ENCODE results near the gene NCF1.
"Not testable (repeated sequence)": the region's sequence is repeated elsewhere in the genome, so short reads cannot be mapped to it uniquely, and the experiment has no call there.

Gene NCF1

DNA sequence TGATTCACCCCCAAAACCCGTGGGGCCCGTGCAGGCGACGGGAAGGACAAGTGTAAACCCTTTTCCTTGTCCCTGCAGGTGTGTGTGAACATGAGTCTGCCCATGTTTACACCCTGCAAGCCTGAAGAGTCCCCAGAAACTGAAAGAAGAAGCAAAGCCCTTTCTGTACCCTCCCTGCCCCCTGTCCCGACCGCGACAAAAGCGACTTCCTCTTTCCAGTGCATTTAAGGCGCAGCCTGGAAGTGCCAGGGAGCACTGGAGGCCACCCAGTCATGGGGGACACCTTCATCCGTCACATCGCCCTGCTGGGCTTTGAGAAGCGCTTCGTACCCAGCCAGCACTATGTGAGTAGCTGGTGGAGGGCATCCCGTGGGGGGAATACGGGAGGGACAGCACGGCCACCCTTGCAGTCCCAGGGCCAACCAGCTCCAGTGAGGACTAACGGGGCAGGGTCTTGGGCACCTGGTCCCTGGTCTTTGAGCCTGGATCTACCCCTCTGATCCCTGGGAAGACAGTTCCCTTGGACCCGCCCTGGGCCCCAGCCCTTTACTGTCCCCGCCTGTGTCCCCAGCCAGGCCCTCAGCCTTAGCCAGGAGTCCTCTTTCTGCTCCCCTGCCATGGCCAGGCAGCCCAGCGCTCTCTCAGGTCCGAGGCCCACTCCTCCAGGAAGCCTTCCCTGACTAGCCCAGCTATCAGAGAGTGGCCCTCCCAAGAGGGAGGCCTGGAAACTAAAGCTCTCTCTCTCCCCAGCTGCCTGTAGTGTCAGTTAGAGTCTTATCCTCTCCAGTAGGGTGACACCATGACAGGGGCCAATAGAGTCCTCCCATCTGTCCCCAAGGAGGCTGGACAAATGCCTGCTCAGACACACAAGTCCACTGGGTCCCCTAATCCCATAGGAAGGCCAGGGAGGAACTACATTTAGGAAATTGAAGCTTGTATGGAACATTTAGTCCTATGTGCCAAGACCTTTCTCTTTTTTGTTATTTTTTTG lies at the start of gene NCF1:
TSS of gene NCF1 (plus strand) at position 252 of the 991 bp plus-strand sequence. CDS start at position 273, 21 bp downstream.
- DNase-seq (ENCODE audit: low read depth) = not testable (repeated sequence)

DNA sequence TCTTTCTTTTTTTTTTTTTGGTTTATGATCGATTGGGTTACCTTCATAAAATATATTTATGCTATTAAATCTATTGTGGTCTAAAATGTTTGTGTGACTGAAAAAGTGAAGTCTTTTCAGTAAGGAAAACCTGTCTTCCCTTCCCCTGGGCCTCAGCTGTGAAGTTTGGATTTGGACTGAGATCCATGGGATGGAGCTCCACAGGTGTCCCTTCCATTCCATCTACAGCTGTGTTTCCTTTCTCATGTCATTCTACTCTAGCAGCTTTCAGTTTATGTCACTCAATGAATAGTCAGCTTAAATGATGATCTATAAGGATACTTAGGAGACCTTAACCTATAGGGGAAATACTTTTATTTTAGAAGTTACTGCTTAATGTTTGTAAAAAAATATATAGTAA lies 48.0 kb upstream of the NCF1 start:
- DNase-seq (ENCODE audit: low read depth) = no peak

DNA sequence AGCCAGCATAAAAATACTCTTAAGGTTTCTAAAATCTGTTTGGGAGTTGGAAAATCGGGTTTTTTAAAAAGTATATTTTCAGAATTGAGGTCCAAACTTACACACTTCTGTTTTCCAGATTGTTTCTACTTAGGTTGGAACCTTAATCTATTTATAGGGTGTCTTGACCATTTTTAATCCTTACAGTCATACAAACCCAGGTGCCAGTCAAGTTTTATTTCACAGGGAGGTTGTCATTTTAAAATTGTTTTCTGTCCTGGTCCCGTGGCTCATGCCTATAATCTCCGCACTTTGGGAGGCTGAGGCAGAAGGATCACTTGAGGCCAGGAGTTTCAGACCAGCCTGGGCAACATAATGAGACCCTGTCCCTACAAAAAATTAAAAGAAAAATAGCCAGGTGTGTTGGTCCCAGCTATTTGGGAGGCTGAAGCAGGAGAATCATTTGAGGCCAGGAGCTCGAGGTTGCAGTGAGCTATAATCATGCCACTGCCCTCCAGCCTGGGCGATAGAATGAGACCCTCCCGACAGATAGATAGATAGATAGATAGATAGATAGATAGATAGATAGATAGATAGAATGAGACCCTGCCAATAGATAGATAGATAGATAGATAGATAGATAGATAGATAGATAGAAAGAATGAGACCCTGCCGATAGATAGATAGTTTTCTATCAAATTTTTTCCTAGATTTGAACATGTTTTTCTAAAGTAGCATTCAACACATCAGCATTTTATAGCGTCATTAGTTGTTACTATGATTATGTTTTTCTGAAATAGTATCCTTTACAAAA lies 47.3 kb upstream of the NCF1 start:
- DNase-seq (ENCODE audit: low read depth) = no peak

DNA sequence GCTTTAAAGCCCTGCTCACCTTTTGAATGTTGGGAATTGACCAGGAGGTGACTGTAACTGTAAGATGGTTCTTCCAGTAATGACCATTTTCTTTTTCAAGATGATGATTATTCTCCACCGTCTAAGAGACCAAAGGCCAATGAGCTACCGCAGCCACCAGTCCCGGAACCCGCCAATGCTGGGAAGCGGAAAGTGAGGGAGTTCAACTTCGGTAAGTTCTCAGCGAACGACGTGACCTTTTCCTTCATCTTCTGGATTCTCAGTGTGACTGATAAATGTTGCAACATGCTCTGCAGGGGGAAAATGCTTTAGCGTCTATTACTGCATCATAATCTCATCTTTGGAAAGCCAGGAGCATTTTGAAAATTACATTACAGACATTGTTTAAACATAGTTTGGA lies 45.1 kb upstream of the NCF1 start:
- DNase-seq (ENCODE audit: low read depth) = not testable (repeated sequence)

DNA sequence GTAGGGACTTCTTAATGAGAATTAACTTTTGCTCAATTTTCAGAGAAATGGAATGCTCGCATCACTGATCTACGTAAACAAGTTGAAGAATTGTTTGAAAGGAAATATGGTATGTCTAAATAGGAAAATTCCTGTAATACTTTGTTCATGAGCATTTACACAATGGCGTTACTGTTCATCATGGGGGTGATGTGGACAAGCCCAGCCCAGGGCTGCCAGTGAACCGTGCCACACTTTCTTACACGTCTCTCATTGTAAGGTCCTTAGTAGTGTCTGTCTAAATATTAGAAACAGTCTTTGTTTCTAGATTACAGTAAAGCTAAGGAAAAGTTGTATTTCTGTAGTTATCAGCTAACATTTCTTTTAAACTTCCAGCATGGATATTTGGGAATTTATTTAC lies 43.6 kb upstream of the NCF1 start:
- DNase-seq (ENCODE audit: low read depth) = not testable (repeated sequence)

DNA sequence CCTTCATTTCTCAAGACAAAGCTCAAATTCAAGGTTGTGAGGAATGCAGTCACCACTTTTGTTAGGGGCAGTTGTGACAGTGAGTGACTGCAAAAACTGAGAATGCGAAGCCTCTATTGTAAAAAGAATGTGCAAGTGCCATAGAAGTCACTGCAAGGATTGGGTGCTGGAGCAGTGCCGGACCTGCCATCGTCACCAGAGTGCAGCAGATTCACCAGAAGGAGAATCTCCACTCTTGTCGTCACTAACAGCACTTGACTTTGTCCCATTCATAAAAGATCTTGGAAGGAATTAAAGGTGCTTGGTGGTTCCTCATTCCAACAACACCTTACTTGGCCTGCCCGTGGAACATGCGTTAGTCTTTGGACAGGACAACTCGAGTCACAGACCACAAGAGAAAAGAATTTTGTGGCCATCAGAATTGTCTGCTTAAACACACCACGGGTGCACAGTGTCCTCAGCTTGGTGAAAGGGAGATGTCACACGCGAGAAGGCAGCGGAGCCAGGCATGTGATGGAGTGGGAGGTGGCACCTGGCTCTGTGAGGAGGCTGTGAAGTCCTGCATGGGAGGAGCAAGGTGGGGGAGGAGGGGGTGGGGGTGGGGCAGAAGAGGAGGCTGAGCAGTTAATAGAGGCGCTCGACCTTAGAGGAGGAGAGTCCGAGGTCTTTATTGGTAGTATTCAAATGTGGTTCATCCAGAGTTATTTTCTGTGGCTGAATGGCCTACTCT lies 33.7 kb upstream of the NCF1 start:
- not testable (repeated sequence) for DNase-seq (ENCODE audit: low read depth)

DNA sequence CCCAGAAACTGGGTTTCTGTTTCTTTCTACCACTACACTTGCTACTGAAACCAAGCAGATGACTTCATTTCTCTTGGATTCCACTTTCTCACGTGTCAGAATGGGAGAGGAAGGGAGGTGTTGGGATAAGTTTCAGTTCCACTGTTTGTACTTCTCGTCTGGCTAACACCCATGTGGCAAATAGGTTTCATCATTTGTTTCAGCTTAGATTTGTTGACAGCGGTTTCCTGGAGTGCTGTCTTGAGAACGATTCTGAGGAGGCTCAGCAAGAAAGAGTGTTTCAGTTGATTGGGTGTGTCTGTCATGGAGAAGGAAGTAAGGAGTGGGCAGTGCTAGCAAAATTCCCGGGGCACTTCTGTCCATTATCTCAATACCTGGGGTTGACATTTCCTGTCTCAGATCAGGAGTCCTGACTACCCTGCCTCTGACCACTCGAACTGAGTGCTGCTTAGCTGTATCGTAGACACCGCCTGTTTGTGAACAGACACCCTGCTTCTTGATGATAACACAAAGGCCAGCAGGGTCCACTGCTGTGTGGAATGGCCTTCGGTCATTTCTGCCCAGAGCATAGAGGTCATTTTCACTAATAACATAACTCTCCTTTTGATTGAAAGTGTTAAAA lies 29.8 kb upstream of the NCF1 start:
- DNase-seq (ENCODE audit: low read depth) = not testable (repeated sequence)

DNA sequence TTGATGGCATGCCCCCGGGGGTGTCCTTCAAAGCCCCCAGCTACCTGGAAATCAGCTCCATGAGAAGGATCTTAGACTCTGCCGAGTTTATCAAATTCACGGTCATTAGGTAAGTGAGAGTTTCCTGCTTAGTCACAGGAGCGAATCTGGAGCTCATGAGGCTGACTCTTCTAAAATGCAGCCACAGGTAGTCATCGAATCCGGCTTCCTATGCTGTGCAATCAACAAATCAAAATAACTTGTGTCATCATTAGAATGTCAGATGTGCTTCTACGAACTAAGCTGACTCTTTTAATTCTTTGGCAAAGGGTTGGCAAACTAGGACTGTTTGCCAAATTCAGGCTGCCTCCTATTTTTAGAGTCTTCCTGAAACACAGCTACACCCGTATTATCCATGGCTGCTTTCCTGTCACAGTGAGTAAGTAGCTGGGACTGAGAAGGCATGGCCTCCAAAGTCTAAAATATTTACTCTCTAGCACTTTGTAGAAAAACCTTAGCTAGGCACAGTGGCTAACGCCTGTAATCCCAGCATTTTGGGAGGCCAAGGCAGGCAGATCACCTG lies 19.8 kb upstream of the NCF1 start:
- DNase-seq (ENCODE audit: low read depth) = not testable (repeated sequence)

GRCh38 chr7:74756673-74757072 lies 17.1 kb upstream of the NCF1 start:
- DNase-seq (ENCODE audit: low read depth) = not testable (repeated sequence)

DNA sequence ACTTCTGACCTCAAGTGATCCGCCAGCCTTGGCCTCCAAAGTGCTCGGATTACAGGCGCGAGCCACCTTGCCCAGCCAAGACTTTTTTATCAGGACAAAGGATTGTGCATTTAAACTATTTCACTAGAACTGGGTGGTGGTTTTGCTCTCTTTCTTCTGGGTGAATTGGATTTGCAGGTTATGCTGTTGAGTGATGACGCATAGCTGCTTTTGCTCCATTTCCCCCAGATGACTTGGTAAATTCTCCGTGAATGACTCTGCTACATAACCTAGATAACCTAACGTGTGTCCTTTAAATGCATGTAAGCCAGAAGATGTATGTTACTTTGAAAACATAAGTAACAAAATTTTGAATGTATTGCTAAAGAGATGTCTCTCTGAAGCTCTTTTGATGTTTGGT lies 15.5 kb upstream of the NCF1 start:
- not testable (repeated sequence) for DNase-seq (ENCODE audit: low read depth)

GRCh38 chr7:74758982-74759381 lies 14.8 kb upstream of the NCF1 start:
- DNase-seq (ENCODE audit: low read depth) = not testable (repeated sequence)

DNA sequence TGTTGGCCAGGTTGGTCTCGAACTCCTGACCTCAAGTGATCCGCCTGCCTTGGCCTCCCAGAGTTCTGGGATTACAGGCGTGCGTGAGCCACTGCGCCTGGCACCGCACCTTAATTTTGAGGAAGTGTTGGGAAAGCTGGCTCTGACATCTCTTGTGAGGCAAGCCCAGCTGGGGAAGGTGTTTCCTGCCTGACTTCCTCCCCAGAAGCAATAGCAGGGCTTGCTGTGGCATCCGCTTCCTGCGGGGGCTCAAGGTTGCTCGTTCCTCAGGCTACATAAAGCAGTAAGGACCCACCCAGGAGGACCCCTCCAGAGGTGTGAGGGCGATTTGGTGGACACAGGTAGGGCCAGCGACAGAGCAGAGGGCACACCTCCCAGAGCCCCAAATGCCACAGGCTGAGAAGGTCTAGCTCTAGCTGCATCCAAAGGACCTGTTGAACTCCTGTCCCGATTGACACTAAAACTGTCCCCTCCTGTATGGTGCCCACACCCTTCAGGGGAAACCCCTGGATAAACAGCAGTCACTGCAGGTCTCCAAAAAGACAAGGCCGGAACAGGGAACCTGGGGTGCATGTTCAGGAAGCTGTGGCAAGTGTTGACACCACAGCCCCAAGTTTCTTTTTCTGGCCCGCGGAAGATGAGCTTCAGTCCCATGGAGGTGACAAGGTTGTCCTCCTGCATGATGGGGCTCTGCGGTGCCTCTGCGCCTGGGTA lies 8.4 kb upstream of the NCF1 start:
- DNase-seq (ENCODE audit: low read depth) = not testable (repeated sequence)

DNA sequence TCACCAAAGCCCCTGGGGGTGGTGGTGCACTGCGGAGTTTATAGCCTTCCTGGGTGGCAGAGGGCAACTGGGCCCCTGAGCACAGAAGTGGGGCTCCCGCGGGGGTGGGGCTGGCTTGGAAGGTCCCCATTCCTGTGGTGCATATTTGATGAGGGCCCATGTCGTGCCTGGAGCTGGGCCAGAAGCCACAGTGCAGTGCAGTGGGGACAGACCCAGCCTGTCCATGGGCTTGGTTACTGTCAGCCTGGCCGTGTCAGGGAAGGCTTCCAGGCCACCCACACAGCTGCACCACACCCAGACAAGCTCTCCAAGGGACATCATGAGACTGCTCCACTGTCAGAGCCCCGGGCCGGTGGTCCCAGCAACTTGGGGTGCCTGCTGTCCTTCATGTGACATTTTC lies 7.3 kb upstream of the NCF1 start:
- DNase-seq (ENCODE audit: low read depth) = not testable (repeated sequence)

GRCh38 chr7:74766991-74767390 lies 6.8 kb upstream of the NCF1 start:
- DNase-seq (ENCODE audit: low read depth) = not testable (repeated sequence)

DNA sequence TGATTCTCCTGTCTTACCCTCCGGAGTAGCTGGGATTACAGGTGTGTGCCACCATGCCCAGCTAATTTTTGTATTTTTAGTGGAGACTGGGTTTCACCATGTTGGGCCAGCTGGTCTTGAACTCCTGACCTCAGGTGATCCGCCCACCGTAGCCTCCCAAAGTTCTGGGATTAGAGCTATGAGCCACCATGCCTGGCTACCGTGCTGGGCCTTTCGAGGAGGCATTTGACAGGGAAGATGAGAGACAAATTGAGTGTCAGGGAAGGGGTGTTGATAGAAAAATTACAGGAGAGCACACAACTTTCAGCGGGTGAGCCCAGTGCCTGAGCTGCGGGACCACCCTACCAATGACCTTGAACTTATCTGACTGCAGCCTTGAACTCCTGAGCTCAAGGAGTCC lies 3.7 kb upstream of the NCF1 start:
- DNase-seq (ENCODE audit: low read depth) = not testable (repeated sequence)

- not testable (repeated sequence) for DNase-seq (ENCODE audit: low read depth)
Measured at GRCh38 chr7:74772093-74772492, 1.7 kb upstream of the NCF1 start.

- not testable (repeated sequence) for DNase-seq (ENCODE audit: low read depth)
Measured at GRCh38 chr7:74775111-74775510, 1.3 kb downstream of the NCF1 start.

- DNase-seq (ENCODE audit: low read depth) = not testable (repeated sequence)
Measured at GRCh38 chr7:74779053-74779452, 5.2 kb downstream of the NCF1 start.

GRCh38 chr7:74781746-74782145 lies 7.9 kb downstream of the NCF1 start:
- not testable (repeated sequence) for DNase-seq (ENCODE audit: low read depth)

DNA sequence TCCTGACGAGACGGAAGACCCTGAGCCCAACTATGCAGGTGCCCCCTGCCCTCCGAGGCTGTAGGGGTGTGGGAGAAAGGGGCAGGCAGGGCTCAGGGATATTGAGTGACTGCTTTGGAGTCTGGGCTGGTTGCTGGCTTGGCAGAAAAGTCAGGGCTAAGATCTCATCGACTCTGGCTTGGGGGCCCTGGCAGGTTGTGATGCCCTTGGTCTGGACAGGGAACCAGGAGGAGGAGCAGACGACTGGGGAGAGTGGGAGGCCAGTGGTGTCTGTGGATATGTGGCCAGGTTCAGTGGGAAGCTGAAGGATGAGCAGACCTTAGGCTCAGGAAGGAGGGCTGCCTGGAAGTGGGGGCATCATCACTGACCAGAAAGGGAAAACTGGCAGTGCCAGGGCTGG lies 9.8 kb downstream of the NCF1 start:
- not testable (repeated sequence) for DNase-seq (ENCODE audit: low read depth)
